NCI-H128 (cell line): ENCODE measurements around the gene ZFP62.

ENCODE experiments used
- DNase-seq: peaks from one replicate; lab custom pipeline; 2025; ENCODE audit not compliant: unreplicated experiment; lab: John Stamatoyannopoulos, UW

Gene ZFP62

GRCh38 chr5:180811623-180812124 is 49.4 kb downstream of the ZFP62 start:
- no peak for DNase-seq

- DNase-seq: no peak
These were observed 50.0 kb downstream of the ZFP62 start for GRCh38 chr5:180810959-180811622.

- peak; percentile 68 for DNase-seq
These were observed 50.7 kb downstream of the ZFP62 start for GRCh38 chr5:180810210-180810958.

- peak; percentile 24 for DNase-seq
These were observed 51.5 kb downstream of the ZFP62 start for GRCh38 chr5:180809403-180810209.

GRCh38 chr5:180808461-180809000 is 52.5 kb downstream of the ZFP62 start:
- no peak for DNase-seq

- DNase-seq: no peak
These were observed 53.2 kb downstream of the ZFP62 start for GRCh38 chr5:180807654-180808414.

GRCh38 chr5:180807046-180807445 is 54.0 kb downstream of the ZFP62 start:
- no peak for DNase-seq

GRCh38 chr5:180806351-180807011 is 54.6 kb downstream of the ZFP62 start:
- no peak for DNase-seq

GRCh38 chr5:180804129-180804618 is 56.9 kb downstream of the ZFP62 start:
- no peak for DNase-seq

- DNase-seq: no peak
These were observed 57.6 kb downstream of the ZFP62 start for GRCh38 chr5:180803181-180804128.

- no peak for DNase-seq
These were observed 58.5 kb downstream of the ZFP62 start, which contains the start of gene MGAT1 for GRCh38 chr5:180802325-180803180. TSS of gene MGAT1 (minus strand) at chr5:180802806. CDS start at chr5:180792971, 9,835 bp downstream.

GRCh38 chr5:180801596-180802324 is 59.3 kb downstream of the ZFP62 start:
- no peak for DNase-seq

- DNase-seq: no peak
These were observed 60.9 kb downstream of the ZFP62 start for GRCh38 chr5:180799902-180800801.

GRCh38 chr5:180799194-180799593 is 61.9 kb downstream of the ZFP62 start:
- no peak for DNase-seq

- no peak for DNase-seq
These were observed 62.9 kb downstream of the ZFP62 start for GRCh38 chr5:180798193-180798592.
